ENCODE measurements around the gene REP15. TPM values are rescaled to one million over a fixed set of nuclear protein-coding genes. Genes with fewer than 3 reads are reported as not detected.
"Not testable (repeated sequence)": the region's sequence is repeated elsewhere in the genome, so short reads cannot be mapped to it uniquely, and the experiment has no call there.

REP15 gene
- total RNA-seq, 1 donor from 2014 or later, result 7.0 TPM

GRCh38 chr12:27703720-27704452 lies 7.6 kb downstream of the REP15 start:
- peak; percentile 90 for DNase-seq

GRCh38 chr12:27705263-27705662 lies 9.0 kb downstream of the REP15 start:
- no peak for DNase-seq

- no peak for DNase-seq
Observed at GRCh38 chr12:27707216-27707615, 11.0 kb downstream of the REP15 start.

- no peak for DNase-seq
Observed at GRCh38 chr12:27709212-27709931, 13.1 kb downstream of the REP15 start.

- DNase-seq, result peak; percentile 62
Observed at GRCh38 chr12:27709932-27710591, 13.8 kb downstream of the REP15 start.

GRCh38 chr12:27710592-27711316 lies 14.5 kb downstream of the REP15 start, which contains the start of gene MRPS35:
Gene MRPS35, plus strand, starts transcription at chr12:27710832. Its CDS starts 12 bp downstream, at chr12:27710844.
- DNase-seq, result peak; percentile 97

GRCh38 chr12:27711317-27711682 lies 15.1 kb downstream of the REP15 start:
- DNase-seq, result no peak

GRCh38 chr12:27711967-27712366 lies 15.7 kb downstream of the REP15 start:
- DNase-seq, result no peak

GRCh38 chr12:27723212-27723611 lies 27.0 kb downstream of the REP15 start:
- DNase-seq, result no peak

- DNase-seq, result no peak
Observed at GRCh38 chr12:27730097-27730588, 33.9 kb downstream of the REP15 start.

- DNase-seq, result peak; percentile 47
Observed at GRCh38 chr12:27732281-27732680, 36.0 kb downstream of the REP15 start.

GRCh38 chr12:27733052-27733656 lies 36.9 kb downstream of the REP15 start:
- DNase-seq, result peak; percentile 72

GRCh38 chr12:27733791-27734190 lies 37.5 kb downstream of the REP15 start:
- no peak for DNase-seq

GRCh38 chr12:27734321-27734720 lies 38.1 kb downstream of the REP15 start:
- DNase-seq, result not testable (repeated sequence)

- no peak for DNase-seq
Observed at GRCh38 chr12:27743601-27744000, 47.4 kb downstream of the REP15 start.

- DNase-seq, result not testable (repeated sequence)
Observed at GRCh38 chr12:27745734-27746133, 49.5 kb downstream of the REP15 start.

Other genes with a start within 250 kb of the REP15 start
- 0.23 and 0.34 TPM in 2 replicates for gene SMCO2, start 249.7 kb upstream of the REP15 start, total RNA-seq
- 354 and 576 TPM in 2 replicates for gene PPFIBP1, start 172.2 kb upstream of the REP15 start, total RNA-seq
- gene MRPS35, start 14.4 kb downstream of the REP15 start, total RNA-seq, result 46.3 and 48.5 TPM in 2 replicates
- gene KLHL42, start 83.8 kb downstream of the REP15 start, total RNA-seq, result 23.6 and 33.4 TPM in 2 replicates
- not detected in 2 replicates for gene MANSC4, start 83.8 kb downstream of the REP15 start, total RNA-seq

Data from dermis blood vessel endothelial cell (primary cell).